ENCODE data around the gene ABCC3. TPM values are rescaled to one million over a fixed set of nuclear protein-coding genes. Genes with fewer than 3 reads are reported as not detected.
"Not testable (repeated sequence)": the region's sequence is repeated elsewhere in the genome, so short reads cannot be mapped to it uniquely, and the experiment has no call there.

Gene ABCC3
- total RNA-seq, 3 donors from 2014 or later, result 166 to 453 (median 211) TPM

GRCh38 chr17:50697663-50698272, 63.1 kb downstream of the ABCC3 start:
- Histone ChIP-seq H3K9me3 (no peaks in the 10 kb centered on the region), H3K4me1 (ENCODE audit: low read depth) (peaks cover 24% of the 10 kb centered on the region), H3K36me3 (ENCODE audit: low read depth) (peaks cover 15% of the 10 kb centered on the region), H3K4me3 (no peak overlapping the region)
- ATAC-seq, result no peak
- intact Hi-C loops (cut with DNase I, micrococcal nuclease), result no loop called here
- TF ChIP-seq, protein P1, sequence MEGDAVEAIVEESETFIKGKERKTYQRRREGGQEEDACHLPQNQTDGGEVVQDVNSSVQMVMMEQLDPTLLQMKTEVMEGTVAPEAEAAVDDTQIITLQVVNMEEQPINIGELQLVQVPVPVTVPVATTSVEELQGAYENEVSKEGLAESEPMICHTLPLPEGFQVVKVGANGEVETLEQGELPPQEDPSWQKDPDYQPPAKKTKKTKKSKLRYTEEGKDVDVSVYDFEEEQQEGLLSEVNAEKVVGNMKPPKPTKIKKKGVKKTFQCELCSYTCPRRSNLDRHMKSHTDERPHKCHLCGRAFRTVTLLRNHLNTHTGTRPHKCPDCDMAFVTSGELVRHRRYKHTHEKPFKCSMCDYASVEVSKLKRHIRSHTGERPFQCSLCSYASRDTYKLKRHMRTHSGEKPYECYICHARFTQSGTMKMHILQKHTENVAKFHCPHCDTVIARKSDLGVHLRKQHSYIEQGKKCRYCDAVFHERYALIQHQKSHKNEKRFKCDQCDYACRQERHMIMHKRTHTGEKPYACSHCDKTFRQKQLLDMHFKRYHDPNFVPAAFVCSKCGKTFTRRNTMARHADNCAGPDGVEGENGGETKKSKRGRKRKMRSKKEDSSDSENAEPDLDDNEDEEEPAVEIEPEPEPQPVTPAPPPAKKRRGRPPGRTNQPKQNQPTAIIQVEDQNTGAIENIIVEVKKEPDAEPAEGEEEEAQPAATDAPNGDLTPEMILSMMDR (IDR thresholded peaks at IDR 0.05), result no peak
- no peak for DNase-seq

- ATAC-seq, result no peak
- no peaks in the 10 kb centered on the region for H3K9me3 ChIP-seq
- peaks cover 15% of the 10 kb centered on the region for H3K36me3 ChIP-seq (ENCODE audit: low read depth)
- intact Hi-C loops (cut with DNase I, micrococcal nuclease), result no loop called here
- H3K4me3 ChIP-seq, result no peak overlapping the region
- TF ChIP-seq, protein P1 (IDR thresholded peaks at IDR 0.05), result no peak
- H3K4me1 ChIP-seq (ENCODE audit: low read depth), result peaks cover 21% of the 10 kb centered on the region
- no peak for DNase-seq
These were observed 64.7 kb downstream of the ABCC3 start for GRCh38 chr17:50699410-50699809.

DNA sequence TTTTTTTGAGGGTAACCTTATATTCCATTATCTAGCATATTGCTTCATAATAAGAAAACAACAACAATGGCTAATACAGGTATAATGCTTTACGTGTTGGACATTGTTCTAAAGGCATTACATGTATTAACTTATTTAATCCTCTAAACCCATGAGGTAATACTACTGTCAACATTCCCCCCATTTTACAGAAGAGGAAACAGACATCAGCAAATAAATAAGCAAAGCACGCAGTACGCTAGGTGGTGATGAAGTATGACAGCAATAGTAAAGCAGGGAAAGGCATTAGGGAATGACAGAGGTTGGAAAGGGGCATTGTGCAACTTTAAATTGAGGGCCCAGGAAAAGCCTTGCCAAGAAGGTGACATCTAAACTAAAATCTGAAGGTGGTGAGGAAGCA, 68.5 kb downstream of the ABCC3 start:
- intact Hi-C loops (cut with DNase I, micrococcal nuclease), result loop anchor here in 1 of 2 donors (10.0 kb wide), 1 partner anchor 158 kb away; the partner anchor contains the start of gene SPATA20
- Histone ChIP-seq H3K36me3 (ENCODE audit: low read depth) (peaks cover 8% of the 10 kb centered on the region), H3K4me3 (no peak overlapping the region), H3K9me3 (no peaks in the 10 kb centered on the region), H3K4me1 (ENCODE audit: low read depth) (peaks cover 14% of the 10 kb centered on the region)
- ATAC-seq, result no peak
- no peak for DNase-seq
- TF ChIP-seq, protein P1 (IDR thresholded peaks at IDR 0.05), result no peak

DNA sequence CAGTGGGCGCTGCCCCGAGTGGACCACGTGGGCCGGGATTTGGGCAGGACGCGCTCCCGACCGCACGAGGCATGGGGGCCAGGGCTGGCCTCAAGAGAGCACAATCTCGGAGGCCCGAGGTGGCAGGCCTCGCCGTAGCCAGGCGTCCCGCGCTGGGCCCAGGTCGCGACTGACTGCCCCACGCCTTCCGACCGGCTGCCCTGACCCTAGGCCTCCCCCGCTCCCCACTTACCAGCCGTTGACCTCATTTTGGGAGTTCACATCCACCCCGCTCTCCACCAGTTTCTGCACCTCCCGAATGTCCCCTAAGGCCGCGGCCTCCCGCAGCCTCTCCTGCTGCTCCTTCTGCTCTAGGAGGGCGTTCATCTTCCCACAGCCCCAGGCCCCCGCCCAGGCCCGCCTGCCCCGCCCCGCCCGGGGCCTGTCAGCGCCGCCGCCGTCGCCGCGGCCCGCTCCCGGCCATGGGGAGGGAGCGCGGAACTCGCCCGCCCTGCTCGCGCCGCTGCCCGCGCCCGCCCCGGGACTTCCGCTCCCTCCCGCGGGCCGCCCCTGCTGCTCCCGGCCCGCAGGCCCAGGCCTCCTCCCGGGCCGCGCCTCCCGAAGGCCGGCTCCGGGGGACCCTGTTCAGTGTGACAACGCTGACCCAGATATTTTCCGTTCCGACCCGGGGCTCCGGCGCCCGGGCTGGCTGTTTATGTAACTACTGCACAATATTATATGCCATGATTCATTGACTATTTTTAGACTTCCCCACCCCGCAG, 72.8 kb downstream of the ABCC3 start, which contains the start of gene ANKRD40:
Gene ANKRD40 (minus strand): TSS at position 626 of the 761 bp plus-strand sequence. CDS start 260 bp downstream, at position 366.
- ATAC-seq (peak; percentile 90), DNase-seq (peak; percentile 90 to 94 (median 91))
- intact Hi-C loops (cut with DNase I, micrococcal nuclease), result loop anchor here in 1 of 2 donors (10.0 kb wide), 1 partner anchor 163 kb away; the partner anchor contains the start of gene SPATA20
- H3K36me3 ChIP-seq (ENCODE audit: low read depth), result no peaks in the 10 kb centered on the region
- peaks cover 27% of the 10 kb centered on the region for H3K4me1 ChIP-seq (ENCODE audit: low read depth)
- TF ChIP-seq, protein P1 (IDR thresholded peaks at IDR 0.05), result no peak
- H3K9me3 ChIP-seq, result no peaks in the 10 kb centered on the region
- H3K4me3 ChIP-seq, result peak within 1 kb of the TSS; percentile 54

DNA sequence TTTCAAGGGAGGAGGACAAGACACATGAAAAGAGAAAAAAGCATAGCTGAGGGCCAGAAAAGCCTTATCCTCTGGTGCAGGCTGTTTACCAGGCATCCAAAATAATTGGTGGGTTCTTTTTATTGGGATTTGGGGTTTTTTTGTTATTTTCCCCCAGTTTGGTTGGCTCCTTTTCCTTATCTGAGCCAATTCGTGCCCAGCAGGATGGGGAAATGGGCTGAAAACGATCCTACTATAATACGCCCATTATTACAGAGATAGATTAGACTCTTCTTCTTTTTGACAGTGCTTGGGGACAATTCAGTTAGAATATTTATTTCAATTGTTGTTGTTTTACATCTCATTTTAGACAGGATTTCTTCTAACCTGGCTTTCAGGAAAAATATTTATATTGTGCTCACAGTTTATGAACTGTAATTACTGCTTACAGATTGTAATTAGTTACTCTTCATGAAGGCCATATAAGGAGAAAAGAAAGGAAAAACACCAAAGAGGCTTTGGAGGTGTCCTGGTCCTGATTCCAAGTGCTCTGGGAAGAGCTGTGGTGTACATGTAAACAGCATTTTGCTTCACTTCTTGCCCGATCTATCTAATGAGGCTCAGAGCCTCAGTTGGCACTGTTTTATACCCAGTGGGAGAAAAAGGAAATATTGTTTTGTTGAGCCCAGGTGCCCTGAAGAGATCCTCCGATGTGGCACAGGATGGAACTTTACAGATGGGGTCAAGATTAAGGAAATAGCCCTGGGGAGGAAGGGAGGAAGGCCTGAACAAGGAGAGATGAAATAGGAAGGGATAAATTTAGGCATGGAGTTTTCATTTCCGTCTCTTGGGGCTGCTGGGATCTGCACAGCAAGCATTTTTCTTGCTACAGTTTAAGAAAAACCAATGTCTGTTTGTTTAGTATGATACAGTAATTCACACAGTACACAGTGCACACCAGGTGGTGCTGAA, 73.6 kb downstream of the ABCC3 start:
- DNase-seq (no peak), ATAC-seq (peak; percentile 17)
- intact Hi-C loops (cut with DNase I, micrococcal nuclease), result loop anchor here in 1 of 2 donors (10.0 kb wide), 1 partner anchor 164 kb away; the partner anchor contains the start of gene SPATA20
- TF ChIP-seq, protein P1 (IDR thresholded peaks at IDR 0.05), result no peak
- H3K4me1 ChIP-seq (ENCODE audit: low read depth), result peaks cover 27% of the 10 kb centered on the region
- no peaks in the 10 kb centered on the region for H3K36me3 ChIP-seq (ENCODE audit: low read depth)
- no peaks in the 10 kb centered on the region for H3K9me3 ChIP-seq
- H3K4me3 ChIP-seq, result peak overlapping the region; percentile 54

GRCh38 chr17:50709053-50709452, 74.4 kb downstream of the ABCC3 start:
- not testable (repeated sequence) for H3K36me3 ChIP-seq (ENCODE audit: low read depth); DNase-seq; H3K4me3 ChIP-seq; ATAC-seq; H3K9me3 ChIP-seq
- intact Hi-C loops (cut with DNase I, micrococcal nuclease), result loop anchor here in 1 of 2 donors (10.0 kb wide), 1 partner anchor 164 kb away; the partner anchor contains the start of gene SPATA20
- peaks cover 24% of the 10 kb centered on the region for H3K4me1 ChIP-seq (ENCODE audit: low read depth)

All from mucosa of descending colon (tissue), 3 donors.